Mucosa of descending colon (tissue), 3 donors: Measurements from ENCODE around the gene ABR. TPM values are rescaled to one million over a fixed set of nuclear protein-coding genes. Genes with fewer than 3 reads are reported as not detected.
"Not testable (repeated sequence)": the region's sequence is repeated elsewhere in the genome, so short reads cannot be mapped to it uniquely, and the experiment has no call there.

Source experiments
- ATAC-seq: fragments of 200-7000 bp; cut with Tn5 transposase; one replicate; pipeline ENCODE4 v1.9.1; 2020; ENCODE audit warnings: mild to moderate bottlenecking, moderate library complexity
- DNase-seq, 3 donors: peaks; one replicate each; pipeline ENCODE4 v3.0.0-alpha.2; 2020
- H3K36me3 ChIP-seq: fragments of 200-600 bp; one replicate; pipeline ENCODE4 v1.8.0; 2021; ENCODE audit warnings: low read depth, mild to moderate bottlenecking
- H3K4me1 ChIP-seq: fragments of 200-600 bp; one replicate; pipeline ENCODE4 v1.8.0; 2021; ENCODE audit warnings: low read depth, mild to moderate bottlenecking
- H3K4me3 ChIP-seq: fragments of 200-600 bp; one replicate; pipeline ENCODE4 v1.8.0; 2021; ENCODE audit warnings: mild to moderate bottlenecking
- H3K9me3 ChIP-seq: fragments of 200-600 bp; one replicate; pipeline ENCODE4 v1.8.0; 2021; ENCODE audit warnings: mild to moderate bottlenecking
- intact Hi-C, 2 donors: fragments of 100-400 bp; cut with DNase I in 1 of 2; cut with micrococcal nuclease in 1 of 2; formaldehyde crosslinking; loops; one replicate each; pipeline versions ENCODE4 v1.11.0 to v1.11.1; 2022; cut with DNase I, micrococcal nuclease
- total RNA-seq, 3 donors: library from RNA; stranded (reverse); fragmentation: NEBNext Ultra II Directional in 2 of 3; extraction: Animal tissue kit (Norgen Biotek cat#: 25700) in 2 of 3; gene quantifications; one replicate each; pipeline versions ENCODE4 v1.2.1 to v1.2.4, GENCODE V29; 2021 to 2023
- TF ChIP-seq, protein P1 (sequence below): fragments of 200-600 bp; IDR thresholded peaks from one replicate; pipeline ENCODE4 v1.8.0; 2022; ENCODE audit warnings: antibody characterized with exemption, mild to moderate bottlenecking
- donor health status: DM: no; HTN: no; CAD: no; lungs with moderate emphysema.
- donor health status: DM: no; HTN: no; CAD: no.
- donor health status: DM: no; HTN: yes; CAD: no.

ABR gene
- total RNA-seq, 3 donors from 2014 or later: 257 to 470 (median 292) TPM

DNA sequence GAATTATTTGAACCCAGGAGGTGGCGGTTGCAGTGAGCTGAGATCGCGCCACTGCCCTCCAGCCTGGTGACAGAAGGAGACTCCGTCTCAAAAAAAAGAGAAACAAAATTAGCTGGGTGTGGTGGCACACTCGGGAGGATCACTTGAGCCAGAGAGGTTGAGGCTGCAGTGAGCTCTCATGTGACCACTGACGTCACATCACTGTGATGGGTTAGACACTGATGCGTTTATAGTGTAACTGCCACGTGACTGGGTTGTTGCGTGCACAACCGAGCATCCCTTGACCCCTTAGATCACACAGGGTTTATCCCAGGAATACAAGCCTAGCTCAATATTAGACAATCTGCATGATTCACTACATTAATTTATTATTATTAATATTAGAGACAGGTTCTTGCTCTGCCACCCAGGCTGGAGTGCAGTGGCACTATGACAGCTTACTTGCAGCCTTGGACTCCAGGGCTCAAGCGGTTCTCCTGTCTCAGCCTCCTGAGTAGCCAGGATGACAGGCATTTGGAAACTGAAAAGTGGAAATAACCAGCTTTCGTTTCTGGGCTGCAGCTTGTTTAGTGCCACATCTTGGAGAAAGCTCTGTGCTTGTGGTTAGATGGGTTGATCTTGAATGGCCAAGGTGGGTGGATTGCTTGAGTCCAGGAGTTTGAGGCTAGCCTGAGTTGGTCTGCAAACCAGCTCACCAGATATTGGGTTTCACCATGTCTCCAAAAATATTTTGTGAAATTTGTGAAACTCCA lies 26.4 kb upstream of the ABR start:
- intact Hi-C loops: no loop called here
- Histone ChIP-seq H3K36me3 (no peaks in the 10 kb centered on the region), H3K4me1 (peaks cover 21% of the 10 kb centered on the region), H3K4me3 (no peak overlapping the region), H3K9me3 (no peaks in the 10 kb centered on the region)
- DNase-seq (peak in 1 of 3 donors; percentile 34), ATAC-seq (no peak)
- TF ChIP-seq, protein P1, sequence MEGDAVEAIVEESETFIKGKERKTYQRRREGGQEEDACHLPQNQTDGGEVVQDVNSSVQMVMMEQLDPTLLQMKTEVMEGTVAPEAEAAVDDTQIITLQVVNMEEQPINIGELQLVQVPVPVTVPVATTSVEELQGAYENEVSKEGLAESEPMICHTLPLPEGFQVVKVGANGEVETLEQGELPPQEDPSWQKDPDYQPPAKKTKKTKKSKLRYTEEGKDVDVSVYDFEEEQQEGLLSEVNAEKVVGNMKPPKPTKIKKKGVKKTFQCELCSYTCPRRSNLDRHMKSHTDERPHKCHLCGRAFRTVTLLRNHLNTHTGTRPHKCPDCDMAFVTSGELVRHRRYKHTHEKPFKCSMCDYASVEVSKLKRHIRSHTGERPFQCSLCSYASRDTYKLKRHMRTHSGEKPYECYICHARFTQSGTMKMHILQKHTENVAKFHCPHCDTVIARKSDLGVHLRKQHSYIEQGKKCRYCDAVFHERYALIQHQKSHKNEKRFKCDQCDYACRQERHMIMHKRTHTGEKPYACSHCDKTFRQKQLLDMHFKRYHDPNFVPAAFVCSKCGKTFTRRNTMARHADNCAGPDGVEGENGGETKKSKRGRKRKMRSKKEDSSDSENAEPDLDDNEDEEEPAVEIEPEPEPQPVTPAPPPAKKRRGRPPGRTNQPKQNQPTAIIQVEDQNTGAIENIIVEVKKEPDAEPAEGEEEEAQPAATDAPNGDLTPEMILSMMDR: no peak

DNA sequence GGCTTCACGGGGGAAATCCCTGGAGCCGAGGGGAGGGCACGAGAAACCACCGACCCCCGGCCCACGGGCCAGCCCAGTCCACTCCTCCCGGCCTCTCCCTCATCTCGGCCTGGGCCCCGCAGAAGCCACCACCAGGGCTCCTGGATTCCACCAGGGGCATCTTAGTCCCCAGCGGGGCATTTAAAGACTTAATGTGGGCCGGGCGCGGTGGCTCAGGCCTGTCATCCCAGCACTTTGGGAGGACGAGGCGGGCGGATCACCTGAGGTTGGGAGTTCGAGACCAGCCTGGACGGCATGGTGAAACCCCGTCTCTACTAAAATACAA lies 24.1 kb upstream of the ABR start:
- Histone ChIP-seq H3K4me3 (no peak overlapping the region), H3K9me3 (no peaks in the 10 kb centered on the region), H3K4me1 (peaks cover 4% of the 10 kb centered on the region), H3K36me3 (no peaks in the 10 kb centered on the region)
- TF ChIP-seq, protein P1: no peak
- ATAC-seq: no peak
- no peak for DNase-seq
- intact Hi-C loops: no loop called here

DNA sequence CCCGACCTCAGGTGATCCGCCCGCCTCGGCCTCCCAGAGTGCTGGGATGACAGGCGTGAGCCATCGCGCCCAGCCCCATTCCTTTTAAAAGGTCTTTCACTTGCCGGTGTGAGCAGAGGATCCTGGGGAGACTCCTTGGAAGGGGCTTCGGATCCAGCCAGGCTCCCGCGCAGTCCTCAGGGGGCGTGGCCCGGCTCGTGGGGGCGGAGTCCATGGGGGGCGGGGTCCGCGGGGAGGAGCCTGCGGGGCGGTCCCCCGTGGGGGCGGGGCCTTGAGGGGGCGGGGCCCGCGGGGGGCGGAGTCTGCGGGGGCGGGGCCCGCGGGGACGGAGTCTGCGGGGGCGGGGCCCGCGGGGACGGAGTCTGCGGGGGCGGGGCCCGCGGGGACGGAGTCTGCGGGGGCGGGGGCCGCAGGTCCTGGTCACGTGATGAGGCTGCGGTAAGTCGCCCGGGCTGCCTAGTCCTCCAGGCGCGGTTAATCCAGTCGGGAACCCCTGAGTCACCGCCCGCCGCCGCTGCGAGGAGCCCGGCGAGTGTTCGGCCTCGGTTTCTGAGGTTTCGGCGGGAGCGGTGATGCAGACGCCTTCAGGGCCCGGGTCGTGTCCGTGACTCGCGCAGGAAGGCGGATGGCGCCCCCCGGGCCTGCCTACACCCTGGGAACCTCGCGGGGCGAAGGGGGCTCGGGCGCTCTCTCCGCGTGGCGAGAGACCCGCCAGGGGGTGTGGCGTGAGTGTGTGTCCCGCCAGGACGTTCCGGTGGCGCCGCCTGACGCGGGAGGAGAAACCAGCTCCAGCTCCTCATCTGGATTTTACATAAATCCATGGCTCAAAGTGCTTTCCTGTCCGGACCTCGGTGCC lies 23.6 kb upstream of the ABR start:
- TF ChIP-seq, protein P1: no peak
- DNase-seq (peak; percentile 65 to 85 (median 74)), ATAC-seq (peak; percentile 92)
- H3K4me3 ChIP-seq: no peak overlapping the region
- H3K4me1 ChIP-seq: peaks cover 8% of the 10 kb centered on the region
- H3K36me3 ChIP-seq: no peaks in the 10 kb centered on the region
- intact Hi-C loops: no loop called here
- no peaks in the 10 kb centered on the region for H3K9me3 ChIP-seq

DNA sequence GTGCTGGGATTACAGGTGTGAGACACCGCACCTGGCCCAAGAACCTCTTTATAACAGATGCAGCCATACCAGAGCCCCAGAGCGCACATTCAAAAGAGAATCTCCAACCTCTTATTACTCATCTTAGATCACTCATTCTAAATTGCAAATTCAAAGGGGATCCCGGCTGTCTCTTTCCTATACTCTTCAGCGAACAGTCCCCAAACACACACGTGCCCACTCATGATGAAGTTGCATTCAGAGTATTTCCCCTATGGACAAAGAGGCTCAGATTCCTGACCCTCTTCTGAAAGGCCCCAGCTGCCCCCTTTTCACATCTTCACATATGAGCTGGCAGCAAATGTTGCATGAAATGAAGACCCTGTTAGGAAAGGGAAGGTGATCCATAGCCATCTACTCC lies 22.5 kb upstream of the ABR start:
- TF ChIP-seq, protein P1: no peak
- intact Hi-C loops: no loop called here

DNA sequence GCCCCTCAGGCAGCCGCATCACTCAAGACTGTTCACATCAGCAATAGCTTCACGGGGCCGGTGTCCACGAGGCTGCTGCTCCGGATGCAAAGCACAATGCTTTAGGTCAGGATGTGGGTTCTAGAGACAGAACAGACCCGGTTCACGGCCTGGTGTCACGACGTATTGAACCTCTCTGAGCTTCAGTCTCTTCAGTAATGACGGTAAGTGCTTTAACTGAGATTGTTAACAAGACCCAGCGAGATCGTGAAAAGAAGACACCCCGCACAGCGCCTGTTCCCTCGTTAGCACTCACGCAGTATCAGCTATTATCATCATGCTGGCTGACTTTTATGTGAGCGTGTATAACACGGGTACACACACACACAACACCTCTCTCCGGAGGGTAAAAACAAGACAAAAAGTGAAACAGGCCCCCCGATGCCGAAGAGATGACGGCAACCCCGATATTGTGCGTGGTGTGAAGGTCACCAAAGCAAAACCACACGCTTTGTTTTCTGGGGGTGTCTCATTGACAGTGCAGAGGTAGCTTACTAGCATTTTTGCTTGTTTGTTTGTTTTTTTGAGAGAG lies 21.4 kb upstream of the ABR start:
- Histone ChIP-seq H3K9me3 (no peaks in the 10 kb centered on the region), H3K36me3 (no peaks in the 10 kb centered on the region), H3K4me3 (no peak overlapping the region), H3K4me1 (peaks cover 20% of the 10 kb centered on the region)
- peak in 1 of 3 donors; percentile 75 for DNase-seq
- intact Hi-C loops: no loop called here
- peak; percentile 41 for ATAC-seq
- TF ChIP-seq, protein P1: no peak

More for the DNA sequence above, 22.5 kb upstream of the ABR start:
- H3K9me3 ChIP-seq: no peaks in the 10 kb centered on the region
- no peak for DNase-seq
- no peaks in the 10 kb centered on the region for H3K36me3 ChIP-seq
- peaks cover 15% of the 10 kb centered on the region for H3K4me1 ChIP-seq
- H3K4me3 ChIP-seq: no peak overlapping the region
- no peak for ATAC-seq

DNA sequence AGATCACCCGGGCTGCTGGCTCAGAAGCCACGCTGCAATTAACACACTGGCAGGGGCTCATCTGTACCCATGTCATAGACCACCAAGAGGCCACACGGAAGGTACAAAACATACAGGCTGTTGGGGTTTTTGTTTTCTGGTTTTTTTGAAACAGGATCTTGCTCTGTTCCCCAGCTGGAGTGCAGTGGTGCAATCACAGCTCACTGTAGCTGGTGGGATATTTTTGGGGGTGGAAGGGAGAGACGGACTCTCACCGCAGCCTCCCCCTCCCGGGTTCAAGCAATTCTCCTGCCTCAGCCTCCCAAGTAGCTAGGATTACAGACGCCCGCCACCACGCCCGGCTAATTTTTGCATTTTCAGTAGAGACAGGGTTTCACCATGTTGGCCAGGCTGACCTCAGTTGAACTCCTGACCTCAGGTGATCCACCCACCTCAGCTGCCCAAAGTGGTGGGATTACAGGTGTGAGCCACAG lies 19.5 kb upstream of the ABR start:
- H3K9me3 ChIP-seq, ATAC-seq, H3K4me3 ChIP-seq, H3K36me3 ChIP-seq, DNase-seq, intact Hi-C loops: not testable (repeated sequence)
- peaks cover 20% of the 10 kb centered on the region for H3K4me1 ChIP-seq
